ENCODE measurements around the gene ARMC7. TPM values are rescaled to one million over a fixed set of nuclear protein-coding genes. Genes with fewer than 3 reads are reported as not detected.
A peak's percentile ranks its signal among the peaks of the same experiment; 100 is the strongest.

ARMC7 gene
- total and polyA plus RNA-seq, 7 donors: 3.2 to 18.9 (median 7.8) TPM

- 1 to 2% methylated on average over 69 of the region's 69 CpGs for WGBS, 2 donors
- DNase-seq: peak; percentile 92
- intact Hi-C loops (cut with DNase I): no loop called here
- no peaks in the 10 kb centered on the region for H3K36me3 ChIP-seq
- peaks cover 0 to 36% (median 28%) of the 10 kb centered on the region in 4 donors for H3K4me1 ChIP-seq
- peak; percentile 13 to 30 for TF ChIP-seq POLR2A (IDR thresholded peaks at IDR 0.05)
- TF ChIP-seq POLR2AphosphoS5 (IDR thresholded peaks at IDR 0.05): peak in 3 of 4 donors; percentile 29 to 57 (median 38)
- no peak for TF ChIP-seq EP300 (IDR thresholded peaks at IDR 0.05)
- TF ChIP-seq, protein P1, sequence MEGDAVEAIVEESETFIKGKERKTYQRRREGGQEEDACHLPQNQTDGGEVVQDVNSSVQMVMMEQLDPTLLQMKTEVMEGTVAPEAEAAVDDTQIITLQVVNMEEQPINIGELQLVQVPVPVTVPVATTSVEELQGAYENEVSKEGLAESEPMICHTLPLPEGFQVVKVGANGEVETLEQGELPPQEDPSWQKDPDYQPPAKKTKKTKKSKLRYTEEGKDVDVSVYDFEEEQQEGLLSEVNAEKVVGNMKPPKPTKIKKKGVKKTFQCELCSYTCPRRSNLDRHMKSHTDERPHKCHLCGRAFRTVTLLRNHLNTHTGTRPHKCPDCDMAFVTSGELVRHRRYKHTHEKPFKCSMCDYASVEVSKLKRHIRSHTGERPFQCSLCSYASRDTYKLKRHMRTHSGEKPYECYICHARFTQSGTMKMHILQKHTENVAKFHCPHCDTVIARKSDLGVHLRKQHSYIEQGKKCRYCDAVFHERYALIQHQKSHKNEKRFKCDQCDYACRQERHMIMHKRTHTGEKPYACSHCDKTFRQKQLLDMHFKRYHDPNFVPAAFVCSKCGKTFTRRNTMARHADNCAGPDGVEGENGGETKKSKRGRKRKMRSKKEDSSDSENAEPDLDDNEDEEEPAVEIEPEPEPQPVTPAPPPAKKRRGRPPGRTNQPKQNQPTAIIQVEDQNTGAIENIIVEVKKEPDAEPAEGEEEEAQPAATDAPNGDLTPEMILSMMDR (IDR thresholded peaks at IDR 0.05): no peak
- peak within 1 kb of the TSS; percentile 29 to 58 (median 50) for H3K4me3 ChIP-seq
- peak within 1 kb of the TSS; percentile 63 to 78 (median 77) for H3K27ac ChIP-seq
- no peaks in the 10 kb centered on the region for H3K27me3 ChIP-seq
- H3K9me3 ChIP-seq: no peaks in the 10 kb centered on the region
Measured at GRCh38 chr17:75087558-75088453, 22.0 kb upstream of the ARMC7 start, which contains the start of gene SLC16A5. TSS of gene SLC16A5 (plus strand) at chr17:75087954. CDS start at chr17:75093637, 5,683 bp downstream.

- Histone ChIP-seq H3K36me3 (no peaks in the 10 kb centered on the region), H3K27me3 (no peaks in the 10 kb centered on the region), H3K27ac (peak overlapping the region; percentile 63 to 78 (median 77)), H3K4me1 (peaks cover 0 to 36% (median 28%) of the 10 kb centered on the region in 4 donors), H3K9me3 (no peaks in the 10 kb centered on the region), H3K4me3 (peak overlapping the region; percentile 29 to 58 (median 50))
- WGBS, 2 donors: 68 to 78% methylated on average over 11 of the region's 11 CpGs
- TF ChIP-seq POLR2AphosphoS5 (IDR thresholded peaks at IDR 0.05) (peak in 1 of 4 donors; percentile 21), POLR2A (IDR thresholded peaks at IDR 0.05) (no peak), EP300 (IDR thresholded peaks at IDR 0.05) (no peak)
- TF ChIP-seq, protein P1 (IDR thresholded peaks at IDR 0.05): no peak
- intact Hi-C loops (cut with DNase I): no loop called here
- DNase-seq: no peak
Measured at GRCh38 chr17:75088465-75089417, 21.0 kb upstream of the ARMC7 start.

GRCh38 chr17:75090871-75091854, 18.6 kb upstream of the ARMC7 start:
- no peak for TF ChIP-seq POLR2AphosphoS5 (IDR thresholded peaks at IDR 0.05)
- no peak for TF ChIP-seq POLR2A (IDR thresholded peaks at IDR 0.05)
- TF ChIP-seq, protein P1 (IDR thresholded peaks at IDR 0.05): no peak
- no peak for TF ChIP-seq EP300 (IDR thresholded peaks at IDR 0.05)
- no peak for DNase-seq
- peak overlapping the region; percentile 20 to 50 (median 37) for H3K27ac ChIP-seq
- intact Hi-C loops (cut with DNase I): no loop called here
- peaks cover 0 to 39% (median 29%) of the 10 kb centered on the region in 4 donors for H3K4me1 ChIP-seq
- H3K4me3 ChIP-seq: no peak overlapping the region
- no peaks in the 10 kb centered on the region for H3K27me3 ChIP-seq
- no peaks in the 10 kb centered on the region for H3K9me3 ChIP-seq
- no peaks in the 10 kb centered on the region for H3K36me3 ChIP-seq
- WGBS, 2 donors: 21 to 60% methylated on average over 19 of the region's 19 CpGs

Measured in sigmoid colon (tissue), 7 donors.